ENCODE data around the gene ZC3H7B.

Gene ZC3H7B

GRCh38 chr22:41355895-41356294, 54.6 kb downstream of the ZC3H7B start:
- no peak overlapping the region for H3K27ac ChIP-seq (replicated peaks)
- no peak for DNase-seq (ENCODE audit: low read depth in 1 of 2, low spot score in 1 of 2)

GRCh38 chr22:41356430-41357028, 55.2 kb downstream of the ZC3H7B start:
- no peak overlapping the region for H3K4me3 ChIP-seq (replicated peaks; ENCODE audit: insufficient read depth, low read length)
- H3K27me3 ChIP-seq (ENCODE audit: insufficient read depth, poor library complexity, severe bottlenecking): no peaks in the 10 kb centered on the region
- DNase-seq (ENCODE audit: low read depth in 1 of 2, low spot score in 1 of 2): no peak
- TF ChIP-seq, protein P1, sequence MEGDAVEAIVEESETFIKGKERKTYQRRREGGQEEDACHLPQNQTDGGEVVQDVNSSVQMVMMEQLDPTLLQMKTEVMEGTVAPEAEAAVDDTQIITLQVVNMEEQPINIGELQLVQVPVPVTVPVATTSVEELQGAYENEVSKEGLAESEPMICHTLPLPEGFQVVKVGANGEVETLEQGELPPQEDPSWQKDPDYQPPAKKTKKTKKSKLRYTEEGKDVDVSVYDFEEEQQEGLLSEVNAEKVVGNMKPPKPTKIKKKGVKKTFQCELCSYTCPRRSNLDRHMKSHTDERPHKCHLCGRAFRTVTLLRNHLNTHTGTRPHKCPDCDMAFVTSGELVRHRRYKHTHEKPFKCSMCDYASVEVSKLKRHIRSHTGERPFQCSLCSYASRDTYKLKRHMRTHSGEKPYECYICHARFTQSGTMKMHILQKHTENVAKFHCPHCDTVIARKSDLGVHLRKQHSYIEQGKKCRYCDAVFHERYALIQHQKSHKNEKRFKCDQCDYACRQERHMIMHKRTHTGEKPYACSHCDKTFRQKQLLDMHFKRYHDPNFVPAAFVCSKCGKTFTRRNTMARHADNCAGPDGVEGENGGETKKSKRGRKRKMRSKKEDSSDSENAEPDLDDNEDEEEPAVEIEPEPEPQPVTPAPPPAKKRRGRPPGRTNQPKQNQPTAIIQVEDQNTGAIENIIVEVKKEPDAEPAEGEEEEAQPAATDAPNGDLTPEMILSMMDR (IDR thresholded peaks at IDR 0.05; ENCODE audit: insufficient read depth, low read length): no peak
- TF ChIP-seq POLR2AphosphoS5 (IDR thresholded peaks at IDR 0.05; ENCODE audit: low read depth) (no peak), SPI1 (IDR thresholded peaks at IDR 0.05; ENCODE audit: borderline replicate concordance, low read depth) (no peak)
- TF ChIP-seq, protein P2, sequence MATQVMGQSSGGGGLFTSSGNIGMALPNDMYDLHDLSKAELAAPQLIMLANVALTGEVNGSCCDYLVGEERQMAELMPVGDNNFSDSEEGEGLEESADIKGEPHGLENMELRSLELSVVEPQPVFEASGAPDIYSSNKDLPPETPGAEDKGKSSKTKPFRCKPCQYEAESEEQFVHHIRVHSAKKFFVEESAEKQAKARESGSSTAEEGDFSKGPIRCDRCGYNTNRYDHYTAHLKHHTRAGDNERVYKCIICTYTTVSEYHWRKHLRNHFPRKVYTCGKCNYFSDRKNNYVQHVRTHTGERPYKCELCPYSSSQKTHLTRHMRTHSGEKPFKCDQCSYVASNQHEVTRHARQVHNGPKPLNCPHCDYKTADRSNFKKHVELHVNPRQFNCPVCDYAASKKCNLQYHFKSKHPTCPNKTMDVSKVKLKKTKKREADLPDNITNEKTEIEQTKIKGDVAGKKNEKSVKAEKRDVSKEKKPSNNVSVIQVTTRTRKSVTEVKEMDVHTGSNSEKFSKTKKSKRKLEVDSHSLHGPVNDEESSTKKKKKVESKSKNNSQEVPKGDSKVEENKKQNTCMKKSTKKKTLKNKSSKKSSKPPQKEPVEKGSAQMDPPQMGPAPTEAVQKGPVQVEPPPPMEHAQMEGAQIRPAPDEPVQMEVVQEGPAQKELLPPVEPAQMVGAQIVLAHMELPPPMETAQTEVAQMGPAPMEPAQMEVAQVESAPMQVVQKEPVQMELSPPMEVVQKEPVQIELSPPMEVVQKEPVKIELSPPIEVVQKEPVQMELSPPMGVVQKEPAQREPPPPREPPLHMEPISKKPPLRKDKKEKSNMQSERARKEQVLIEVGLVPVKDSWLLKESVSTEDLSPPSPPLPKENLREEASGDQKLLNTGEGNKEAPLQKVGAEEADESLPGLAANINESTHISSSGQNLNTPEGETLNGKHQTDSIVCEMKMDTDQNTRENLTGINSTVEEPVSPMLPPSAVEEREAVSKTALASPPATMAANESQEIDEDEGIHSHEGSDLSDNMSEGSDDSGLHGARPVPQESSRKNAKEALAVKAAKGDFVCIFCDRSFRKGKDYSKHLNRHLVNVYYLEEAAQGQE (IDR thresholded peaks at IDR 0.05; ENCODE audit: insufficient replicate concordance, low read depth): no peak
- H3K27ac ChIP-seq (replicated peaks): no peak overlapping the region

More at GRCh38 chr22:41355895-41356294, 54.6 kb downstream of the ZC3H7B start:
- H3K4me3 ChIP-seq (replicated peaks; ENCODE audit: insufficient read depth, low read length): no peak overlapping the region
- no peaks in the 10 kb centered on the region for H3K27me3 ChIP-seq (ENCODE audit: insufficient read depth, poor library complexity, severe bottlenecking)
- TF ChIP-seq, protein P1 (IDR thresholded peaks at IDR 0.05; ENCODE audit: insufficient read depth, low read length): no peak
- no peak for TF ChIP-seq GABPA (IDR thresholded peaks at IDR 0.05; ENCODE audit: low read depth)
- TF ChIP-seq POLR2AphosphoS5 (IDR thresholded peaks at IDR 0.05; ENCODE audit: low read depth): no peak
- TF ChIP-seq SPI1 (IDR thresholded peaks at IDR 0.05; ENCODE audit: borderline replicate concordance, low read depth): no peak
- TF ChIP-seq, protein P2 (IDR thresholded peaks at IDR 0.05; ENCODE audit: insufficient replicate concordance, low read depth): no peak

- DNase-seq (ENCODE audit: low read depth in 1 of 2, low spot score in 1 of 2): no peak
- no peaks in the 10 kb centered on the region for H3K27me3 ChIP-seq (ENCODE audit: insufficient read depth, poor library complexity, severe bottlenecking)
- H3K4me3 ChIP-seq (replicated peaks; ENCODE audit: insufficient read depth, low read length): no peak overlapping the region
- TF ChIP-seq, protein P2 (IDR thresholded peaks at IDR 0.05; ENCODE audit: insufficient replicate concordance, low read depth): no peak
- no peak for TF ChIP-seq GABPA (IDR thresholded peaks at IDR 0.05; ENCODE audit: low read depth)
- TF ChIP-seq, protein P1 (IDR thresholded peaks at IDR 0.05; ENCODE audit: insufficient read depth, low read length): no peak
- TF ChIP-seq SPI1 (IDR thresholded peaks at IDR 0.05; ENCODE audit: borderline replicate concordance, low read depth): no peak
- TF ChIP-seq POLR2AphosphoS5 (IDR thresholded peaks at IDR 0.05; ENCODE audit: low read depth): no peak
- no peak overlapping the region for H3K27ac ChIP-seq (replicated peaks)
Observed at GRCh38 chr22:41357191-41357590, 55.9 kb downstream of the ZC3H7B start.
